AG08396 (cell line): Measurements from ENCODE around the gene GALNT5.
"Not testable (repeated sequence)": the region's sequence is repeated elsewhere in the genome, so short reads cannot be mapped to it uniquely, and the experiment has no call there.

Experiments
- DNase-seq: peaks from one replicate; pipeline ENCODE4 v3.0.0; 2012; ENCODE audit warnings: low spot score, mixed read lengths

The GALNT5 gene, protein sequence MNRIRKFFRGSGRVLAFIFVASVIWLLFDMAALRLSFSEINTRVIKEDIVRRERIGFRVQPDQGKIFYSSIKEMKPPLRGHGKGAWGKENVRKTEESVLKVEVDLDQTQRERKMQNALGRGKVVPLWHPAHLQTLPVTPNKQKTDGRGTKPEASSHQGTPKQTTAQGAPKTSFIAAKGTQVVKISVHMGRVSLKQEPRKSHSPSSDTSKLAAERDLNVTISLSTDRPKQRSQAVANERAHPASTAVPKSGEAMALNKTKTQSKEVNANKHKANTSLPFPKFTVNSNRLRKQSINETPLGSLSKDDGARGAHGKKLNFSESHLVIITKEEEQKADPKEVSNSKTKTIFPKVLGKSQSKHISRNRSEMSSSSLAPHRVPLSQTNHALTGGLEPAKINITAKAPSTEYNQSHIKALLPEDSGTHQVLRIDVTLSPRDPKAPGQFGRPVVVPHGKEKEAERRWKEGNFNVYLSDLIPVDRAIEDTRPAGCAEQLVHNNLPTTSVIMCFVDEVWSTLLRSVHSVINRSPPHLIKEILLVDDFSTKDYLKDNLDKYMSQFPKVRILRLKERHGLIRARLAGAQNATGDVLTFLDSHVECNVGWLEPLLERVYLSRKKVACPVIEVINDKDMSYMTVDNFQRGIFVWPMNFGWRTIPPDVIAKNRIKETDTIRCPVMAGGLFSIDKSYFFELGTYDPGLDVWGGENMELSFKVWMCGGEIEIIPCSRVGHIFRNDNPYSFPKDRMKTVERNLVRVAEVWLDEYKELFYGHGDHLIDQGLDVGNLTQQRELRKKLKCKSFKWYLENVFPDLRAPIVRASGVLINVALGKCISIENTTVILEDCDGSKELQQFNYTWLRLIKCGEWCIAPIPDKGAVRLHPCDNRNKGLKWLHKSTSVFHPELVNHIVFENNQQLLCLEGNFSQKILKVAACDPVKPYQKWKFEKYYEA

DNA sequence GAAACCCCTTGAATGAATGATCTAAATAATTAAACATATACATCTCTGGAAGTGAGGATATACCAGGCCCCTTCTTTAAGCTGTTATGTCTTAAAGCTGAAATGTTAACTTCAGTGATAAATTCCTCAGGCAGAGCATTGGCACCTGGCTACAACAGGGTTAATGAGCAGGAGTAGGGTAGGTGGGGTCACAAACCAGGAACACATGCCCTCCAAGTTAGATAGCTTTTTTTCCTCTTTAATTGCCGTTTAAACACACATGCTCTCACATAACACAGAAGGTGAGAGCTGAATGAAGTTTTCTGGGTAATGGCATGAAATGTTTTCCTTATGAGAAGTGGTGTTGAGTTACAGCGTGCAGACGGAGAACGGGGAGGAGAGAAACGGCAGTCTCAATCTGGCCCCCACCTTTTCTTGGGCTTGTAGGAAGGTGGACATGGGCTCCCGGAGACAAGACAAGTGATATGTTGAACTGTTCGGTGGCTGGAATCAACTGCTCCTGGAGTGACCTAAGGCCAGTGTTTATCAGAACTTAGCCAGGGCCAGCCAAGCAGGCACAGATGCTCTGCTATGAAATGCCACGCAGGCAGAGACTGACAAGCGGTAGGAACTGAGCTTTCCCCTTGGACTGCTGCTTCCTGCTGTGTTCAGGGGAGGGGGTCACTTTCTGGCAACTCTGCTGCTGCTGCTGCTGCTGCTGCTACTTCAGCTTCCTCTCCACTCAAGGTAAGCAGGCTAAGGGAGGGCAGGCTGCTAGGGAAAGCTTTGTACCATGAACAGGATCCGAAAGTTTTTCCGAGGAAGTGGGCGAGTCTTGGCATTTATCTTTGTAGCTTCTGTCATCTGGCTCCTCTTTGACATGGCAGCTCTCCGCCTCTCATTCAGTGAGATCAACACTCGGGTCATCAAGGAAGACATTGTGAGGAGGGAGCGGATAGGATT lies at the start of gene GALNT5:
Gene GALNT5, plus strand, starts transcription at position 394 of the 941 bp plus-strand sequence. Its CDS starts 378 bp downstream, at position 772.
- peak; percentile 30 for DNase-seq

- DNase-seq = no peak
Observed at GRCh38 chr2:157216286-157216965, 41.1 kb upstream of the GALNT5 start.

GRCh38 chr2:157217409-157217808 lies 40.1 kb upstream of the GALNT5 start:
- no peak for DNase-seq

GRCh38 chr2:157218911-157219310 lies 38.6 kb upstream of the GALNT5 start:
- DNase-seq = no peak

GRCh38 chr2:157220502-157220901 lies 37.0 kb upstream of the GALNT5 start:
- no peak for DNase-seq

GRCh38 chr2:157221394-157221988 lies 36.0 kb upstream of the GALNT5 start:
- no peak for DNase-seq

- DNase-seq = no peak
Observed at GRCh38 chr2:157223624-157224205, 33.8 kb upstream of the GALNT5 start.

DNA sequence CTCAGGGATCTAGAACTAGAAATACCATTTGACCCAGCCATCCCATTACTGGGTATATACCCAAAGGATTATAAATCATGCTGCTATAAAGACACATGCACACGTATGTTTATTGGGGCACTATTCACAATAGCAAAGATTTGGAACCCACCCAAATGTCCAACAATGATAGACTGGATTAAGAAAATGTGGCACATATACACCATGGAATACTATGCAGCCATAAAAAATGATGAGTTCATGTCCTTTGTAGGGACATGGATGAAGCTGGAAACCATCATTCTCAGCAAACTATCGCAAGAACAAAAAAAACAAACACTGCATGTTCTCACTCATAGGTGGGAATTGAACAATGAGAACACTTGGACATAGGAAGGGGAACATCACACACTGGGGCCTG lies 33.1 kb upstream of the GALNT5 start:
- DNase-seq = not testable (repeated sequence)

- no peak for DNase-seq
Observed at GRCh38 chr2:157227592-157227991, 29.9 kb upstream of the GALNT5 start.

GRCh38 chr2:157228946-157229345 lies 28.6 kb upstream of the GALNT5 start:
- no peak for DNase-seq

- peak; percentile 10 for DNase-seq
Observed at GRCh38 chr2:157229572-157229971, 27.9 kb upstream of the GALNT5 start.

- DNase-seq = no peak
Observed at GRCh38 chr2:157231476-157231875, 26.0 kb upstream of the GALNT5 start.

DNA sequence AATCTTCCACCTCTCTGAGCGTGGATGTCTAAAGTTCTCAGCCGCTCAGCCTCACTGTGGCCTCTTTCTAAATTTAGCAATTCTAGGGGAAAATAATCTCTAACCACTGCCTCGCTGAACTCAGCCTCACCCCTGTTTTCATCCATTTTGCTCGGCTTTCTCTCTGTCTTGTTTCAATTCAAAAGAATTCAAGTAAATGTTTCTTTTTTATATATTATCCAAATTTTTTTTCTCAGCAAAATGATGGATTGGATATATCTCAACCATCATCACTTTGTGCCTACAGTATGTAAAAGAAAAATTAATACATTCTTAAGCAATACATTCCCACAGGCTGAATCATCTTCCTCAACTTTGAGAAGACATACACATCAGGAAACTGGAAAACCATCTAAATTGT lies 24.0 kb upstream of the GALNT5 start:
- DNase-seq = no peak

DNA sequence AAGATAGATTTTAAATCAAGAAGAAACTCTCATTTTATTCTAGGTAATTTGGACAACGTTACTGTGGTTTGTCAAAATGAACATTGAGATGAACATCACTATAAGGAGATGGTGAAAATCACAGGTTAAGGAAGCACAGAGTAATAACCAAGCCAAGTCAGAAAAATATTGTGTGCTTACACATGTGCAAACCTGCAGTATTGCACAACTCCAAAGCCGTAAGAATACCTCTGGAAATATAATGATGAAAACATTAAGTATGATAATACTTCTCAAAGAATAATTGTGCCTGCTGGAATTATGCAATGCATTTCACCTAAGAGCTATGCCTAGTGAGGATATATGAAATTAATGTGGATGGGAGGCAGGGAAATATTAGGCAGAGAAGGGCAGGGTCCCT lies 21.1 kb upstream of the GALNT5 start:
- DNase-seq = no peak

DNA sequence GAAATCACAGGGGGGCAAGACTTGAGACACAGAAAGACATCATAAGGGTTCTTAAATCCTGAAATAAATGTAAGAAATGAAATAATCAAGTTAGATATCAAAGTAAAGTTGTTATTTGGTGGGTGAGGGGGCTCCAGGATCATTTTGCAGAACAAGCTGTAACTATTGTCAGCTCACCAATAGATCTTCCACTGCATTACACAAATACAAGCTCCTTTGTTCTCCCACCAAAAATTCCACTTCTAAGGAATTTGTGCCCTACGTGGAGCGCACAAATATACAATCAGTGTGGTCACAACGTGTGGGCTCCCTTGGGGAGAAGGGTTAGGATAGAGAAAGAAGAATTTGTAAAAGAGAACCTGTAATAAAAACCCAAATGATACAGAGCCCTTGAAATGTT lies 19.2 kb upstream of the GALNT5 start:
- no peak for DNase-seq

- no peak for DNase-seq
Observed at GRCh38 chr2:157244691-157245090, 12.8 kb upstream of the GALNT5 start.

DNA sequence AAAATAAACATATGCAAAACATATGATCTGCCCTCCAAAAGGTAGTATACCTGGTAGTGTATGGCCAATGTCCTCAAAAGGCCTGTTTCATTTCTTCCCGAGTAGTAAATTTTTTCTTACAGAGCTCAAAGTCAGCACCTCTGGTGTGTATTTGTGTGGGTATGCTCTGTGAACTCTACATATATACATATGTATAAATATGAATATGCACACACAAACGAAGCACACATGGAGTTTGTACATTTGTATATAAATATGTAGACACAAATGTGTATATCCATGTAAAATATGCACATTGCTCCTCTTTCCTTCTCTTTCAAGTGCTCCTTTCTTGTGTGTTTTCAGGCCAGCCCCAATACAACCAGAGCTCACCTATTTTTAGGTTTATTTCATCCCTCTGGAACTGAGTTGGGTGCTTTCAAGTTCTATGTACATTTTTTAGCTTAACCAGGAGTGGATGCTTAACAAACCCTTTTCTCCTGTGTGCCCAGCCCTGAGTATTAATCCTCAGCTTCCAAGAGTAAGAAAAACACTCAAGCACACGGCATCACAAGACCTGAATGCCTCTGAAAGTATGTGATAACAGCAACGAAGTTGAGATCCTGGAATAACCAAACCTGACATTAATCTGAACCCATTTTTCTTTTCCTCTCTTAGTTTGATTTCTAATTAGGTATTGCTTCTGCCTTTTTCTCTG lies 12.2 kb upstream of the GALNT5 start:
- DNase-seq = no peak

DNA sequence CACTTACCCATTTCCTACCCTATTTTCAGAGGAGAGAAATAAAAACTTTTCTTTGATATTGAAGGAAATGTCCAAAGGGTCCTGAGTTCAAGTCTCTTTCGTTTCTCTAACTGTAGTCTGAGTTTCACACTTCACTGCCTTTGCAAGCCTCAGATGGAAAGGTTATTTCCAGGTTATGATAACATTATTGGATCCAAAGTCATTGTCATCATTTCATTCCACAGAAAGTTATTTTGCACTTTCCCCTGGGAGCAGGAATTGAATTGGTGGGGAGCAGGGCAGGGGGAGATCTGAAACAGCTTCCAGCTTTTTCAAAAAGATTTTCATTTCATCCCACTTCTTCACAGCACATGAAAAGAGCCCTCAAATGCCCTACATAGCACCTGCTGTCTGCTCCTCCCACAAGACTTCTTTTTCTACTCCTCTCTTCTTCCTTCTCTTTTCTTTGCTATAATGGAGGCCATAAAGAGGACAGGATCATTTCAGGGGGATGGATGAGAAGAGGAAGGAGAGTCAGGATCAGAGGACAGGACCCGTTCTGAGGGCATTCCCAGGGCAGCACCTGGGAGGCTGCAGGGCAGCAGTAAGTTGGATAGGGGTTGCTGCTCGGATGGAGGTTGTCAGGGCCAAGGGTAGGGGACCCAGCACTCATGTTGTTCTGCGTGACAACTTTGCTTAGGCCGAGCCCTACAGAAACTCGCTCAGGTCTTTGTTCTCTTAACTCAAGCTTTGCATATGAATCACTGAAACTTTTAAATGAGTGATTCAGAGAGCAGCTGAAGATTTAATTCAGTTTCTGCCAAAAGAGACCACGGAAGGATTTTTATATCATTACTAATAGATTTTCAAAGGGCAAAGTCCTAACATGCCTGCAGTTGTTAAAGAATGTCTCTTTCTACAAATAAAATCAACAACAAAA lies 11.4 kb upstream of the GALNT5 start:
- DNase-seq = peak; percentile 54
